ENCODE measurements around the gene SLC25A34.
A peak's percentile ranks its signal among the peaks of the same experiment; 100 is the strongest.

Gene SLC25A34

DNA sequence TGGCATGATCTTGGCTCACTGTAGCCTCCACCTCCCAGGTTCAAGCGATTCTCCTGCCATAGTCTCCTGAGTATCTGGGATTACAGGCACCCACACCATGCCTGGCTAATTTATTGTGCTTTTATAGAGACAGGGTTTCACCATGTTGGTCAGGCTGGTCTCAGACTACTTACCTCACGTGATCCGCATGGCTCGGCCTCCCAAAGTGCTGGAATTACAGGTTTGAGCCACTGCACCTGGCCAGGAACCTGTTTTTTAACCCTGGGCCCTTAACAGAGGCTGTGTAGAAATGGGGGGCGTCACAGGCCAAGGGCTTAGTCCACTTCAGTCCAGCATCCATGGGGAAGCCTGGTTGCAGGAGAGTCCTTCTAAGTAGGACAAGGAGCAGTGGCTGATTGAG, 31.9 kb downstream of the SLC25A34 start:
- peak overlapping the region; percentile 98 for H3K27ac ChIP-seq
- ChIA-PET POLR2A (ENCODE audit: low non-redundant PET) (no interaction called here), CTCF (no interaction called here)
- TF ChIP-seq, protein P1, sequence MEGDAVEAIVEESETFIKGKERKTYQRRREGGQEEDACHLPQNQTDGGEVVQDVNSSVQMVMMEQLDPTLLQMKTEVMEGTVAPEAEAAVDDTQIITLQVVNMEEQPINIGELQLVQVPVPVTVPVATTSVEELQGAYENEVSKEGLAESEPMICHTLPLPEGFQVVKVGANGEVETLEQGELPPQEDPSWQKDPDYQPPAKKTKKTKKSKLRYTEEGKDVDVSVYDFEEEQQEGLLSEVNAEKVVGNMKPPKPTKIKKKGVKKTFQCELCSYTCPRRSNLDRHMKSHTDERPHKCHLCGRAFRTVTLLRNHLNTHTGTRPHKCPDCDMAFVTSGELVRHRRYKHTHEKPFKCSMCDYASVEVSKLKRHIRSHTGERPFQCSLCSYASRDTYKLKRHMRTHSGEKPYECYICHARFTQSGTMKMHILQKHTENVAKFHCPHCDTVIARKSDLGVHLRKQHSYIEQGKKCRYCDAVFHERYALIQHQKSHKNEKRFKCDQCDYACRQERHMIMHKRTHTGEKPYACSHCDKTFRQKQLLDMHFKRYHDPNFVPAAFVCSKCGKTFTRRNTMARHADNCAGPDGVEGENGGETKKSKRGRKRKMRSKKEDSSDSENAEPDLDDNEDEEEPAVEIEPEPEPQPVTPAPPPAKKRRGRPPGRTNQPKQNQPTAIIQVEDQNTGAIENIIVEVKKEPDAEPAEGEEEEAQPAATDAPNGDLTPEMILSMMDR (conservative IDR thresholded peaks at IDR 0.05; ENCODE audit: low read depth), result no peak
- DNase-seq (ENCODE audit: low spot score), result no peak

DNA sequence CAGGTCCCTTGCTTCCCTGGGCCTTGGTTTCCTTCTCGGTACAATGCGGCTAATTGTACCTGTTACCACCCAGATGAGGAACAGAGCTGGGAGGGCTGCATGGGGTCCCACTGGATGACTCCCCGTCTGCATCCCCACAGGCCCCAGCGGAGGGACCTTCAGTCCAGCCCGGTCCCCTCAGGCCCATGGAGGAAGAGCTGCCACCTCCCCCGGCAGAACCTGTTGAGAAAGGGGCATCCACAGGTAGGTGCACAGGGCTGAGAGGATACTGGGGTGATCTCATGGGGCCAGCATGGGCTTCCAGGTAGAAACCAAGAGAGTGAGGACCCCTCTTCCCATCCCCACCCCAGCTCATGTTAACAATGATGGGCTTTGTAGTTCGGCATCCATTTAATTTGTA, 32.3 kb downstream of the SLC25A34 start:
- ChIA-PET POLR2A (ENCODE audit: low non-redundant PET) (no interaction called here), CTCF (no interaction called here)
- TF ChIP-seq, protein P1 (conservative IDR thresholded peaks at IDR 0.05; ENCODE audit: low read depth), result no peak
- H3K27ac ChIP-seq, result peak overlapping the region; percentile 98
- no peak for DNase-seq (ENCODE audit: low spot score)

DNA sequence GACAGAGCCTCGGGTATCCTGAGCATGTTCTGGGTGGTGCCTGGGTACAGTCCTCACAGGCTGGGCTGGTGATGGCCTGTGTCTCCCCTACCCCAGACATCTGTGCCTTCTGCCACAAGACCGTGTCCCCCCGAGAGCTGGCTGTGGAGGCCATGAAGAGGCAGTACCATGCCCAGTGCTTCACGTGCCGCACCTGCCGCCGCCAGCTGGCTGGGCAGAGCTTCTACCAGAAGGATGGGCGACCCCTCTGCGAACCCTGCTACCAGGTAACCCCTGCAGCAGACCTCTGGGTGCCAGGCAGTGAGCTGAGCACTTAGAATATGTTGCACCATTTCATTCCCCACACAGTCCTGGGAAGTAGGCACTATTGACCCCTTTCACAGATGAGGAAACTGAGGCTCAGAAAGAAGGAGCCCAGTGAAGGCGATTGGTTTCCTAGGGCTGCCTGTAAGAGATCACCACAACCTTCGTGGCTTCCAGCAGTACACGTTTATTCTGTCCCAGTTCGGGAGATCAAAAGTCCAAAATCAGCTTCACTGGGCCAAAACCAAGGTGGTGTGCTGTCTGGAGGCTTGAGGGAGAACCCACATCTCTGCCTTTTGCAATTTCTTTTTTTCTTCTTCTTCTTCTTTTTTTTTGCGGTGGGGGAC, 34.4 kb downstream of the SLC25A34 start:
- no peak for DNase-seq (ENCODE audit: low spot score)
- H3K27ac ChIP-seq, result peak overlapping the region; percentile 53
- CTCF ChIA-PET, result no interaction called here
- TF ChIP-seq, protein P1 (conservative IDR thresholded peaks at IDR 0.05; ENCODE audit: low read depth), result no peak
- POLR2A ChIA-PET (ENCODE audit: low non-redundant PET), result no interaction called here

DNA sequence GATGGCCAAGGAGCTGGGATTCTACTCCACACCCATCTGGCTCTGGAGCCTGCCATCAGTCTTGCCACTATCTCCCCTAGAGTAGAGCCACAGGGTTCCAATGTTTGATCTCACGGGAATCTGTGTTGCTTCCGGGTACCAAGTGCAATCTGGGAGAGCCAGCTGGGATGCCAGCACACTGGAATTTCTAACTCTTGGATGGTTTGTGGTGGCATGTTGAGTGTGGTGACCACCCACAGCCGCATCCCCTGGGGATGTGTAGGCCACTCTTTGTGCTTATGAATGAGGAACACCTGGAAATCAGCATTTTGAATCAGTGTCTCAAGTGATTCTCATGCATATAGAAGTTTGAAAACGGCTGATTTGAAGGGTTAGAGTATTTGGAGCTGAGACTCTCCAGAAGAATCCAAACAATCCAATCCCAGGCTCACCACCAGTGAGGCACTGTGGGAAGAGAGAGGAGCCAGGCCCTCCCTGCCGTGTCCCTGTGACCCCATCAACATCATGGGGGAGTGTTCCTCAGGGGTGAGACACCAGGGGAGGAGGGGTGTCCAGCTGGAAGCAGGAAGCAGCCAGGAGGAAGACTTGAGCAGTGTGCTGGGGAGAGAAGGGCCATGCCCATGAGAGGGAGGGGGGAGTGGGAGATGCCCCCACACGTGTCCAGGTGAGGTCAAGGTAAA, 35.9 kb downstream of the SLC25A34 start:
- DNase-seq (ENCODE audit: low spot score), result no peak
- ChIA-PET POLR2A (ENCODE audit: low non-redundant PET) (no interaction called here), CTCF (interaction anchor here (0.8 kb wide), 1 partner anchor 31 kb away, joined by 3 read pairs; no protein-coding TSS in a partner anchor)
- peak overlapping the region; percentile 53 for H3K27ac ChIP-seq
- TF ChIP-seq, protein P1 (conservative IDR thresholded peaks at IDR 0.05; ENCODE audit: low read depth), result no peak

DNA sequence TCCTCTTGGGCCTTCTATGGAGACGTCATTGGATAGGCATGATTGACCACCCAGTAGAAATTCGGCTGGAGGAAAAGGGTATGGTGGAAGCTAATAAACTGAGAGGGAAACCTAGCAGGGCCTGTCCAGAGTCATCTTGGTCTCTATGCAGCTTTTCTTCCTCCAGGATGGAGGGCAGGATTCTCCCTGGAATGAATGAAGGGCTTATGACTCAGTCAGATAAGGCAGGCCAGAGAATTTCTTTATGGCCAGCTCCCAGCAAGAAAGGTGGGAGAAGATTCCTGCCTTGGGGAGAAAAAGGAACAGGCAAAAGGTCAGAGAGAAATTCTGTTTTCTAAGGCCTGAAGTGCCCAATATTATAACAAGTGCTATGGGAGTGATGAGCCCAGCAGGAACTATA, 39.6 kb downstream of the SLC25A34 start:
- ChIA-PET POLR2A (ENCODE audit: low non-redundant PET) (no interaction called here), CTCF (no interaction called here)
- H3K27ac ChIP-seq, result peak overlapping the region; percentile 59
- DNase-seq (ENCODE audit: low spot score), result no peak
- TF ChIP-seq, protein P1 (conservative IDR thresholded peaks at IDR 0.05; ENCODE audit: low read depth), result no peak

DNA sequence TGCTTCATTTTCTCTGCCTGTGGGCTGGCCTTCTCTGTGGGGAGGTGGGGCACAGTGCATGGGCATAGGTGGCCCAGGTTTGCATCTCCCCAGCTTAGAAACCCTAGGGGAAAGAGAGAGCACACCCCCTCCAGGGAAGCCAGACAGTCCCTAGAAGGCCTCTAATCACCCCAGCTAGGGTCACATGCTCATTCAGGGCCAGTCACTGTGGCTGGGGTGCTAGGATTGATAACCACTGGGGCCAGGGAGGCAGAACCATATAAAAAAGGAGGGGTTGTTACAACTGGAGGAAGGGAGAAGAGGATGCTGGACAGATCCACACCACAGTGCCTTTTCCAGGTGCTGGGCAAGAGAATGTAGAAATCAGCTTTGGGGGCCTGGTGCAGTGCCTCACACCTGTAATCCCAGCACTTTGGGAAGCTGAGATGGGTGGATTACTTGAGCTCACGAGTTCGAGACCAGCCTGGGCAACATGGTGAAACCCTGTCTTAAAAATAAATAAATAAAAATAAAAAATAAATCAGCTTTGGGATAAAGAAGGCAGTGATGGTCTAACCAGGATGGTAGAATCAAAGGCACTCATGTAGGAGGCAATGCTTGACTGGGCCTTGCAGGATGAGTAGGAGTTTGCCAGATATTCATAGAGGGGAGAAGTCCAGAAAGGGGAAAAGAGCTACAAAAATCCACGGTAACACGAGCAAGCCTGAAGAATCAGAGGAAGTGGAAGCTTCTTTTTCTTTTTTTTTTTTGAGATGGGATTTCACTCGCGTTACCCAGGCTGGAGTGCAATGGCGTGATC, 42.0 kb downstream of the SLC25A34 start:
- H3K27ac ChIP-seq, result peak overlapping the region; percentile 61
- no peak for DNase-seq (ENCODE audit: low spot score)
- POLR2A ChIA-PET (ENCODE audit: low non-redundant PET), result no interaction called here
- TF ChIP-seq, protein P1 (conservative IDR thresholded peaks at IDR 0.05; ENCODE audit: low read depth), result no peak
- CTCF ChIA-PET, result interaction anchor here (0.6 to 0.9 kb wide), 3 partner anchors 37 to 217 kb away, joined by 3 read pairs; no protein-coding TSS in a partner anchor
